GM20000 (cell line): ENCODE measurements around the gene LGALS3BP.

Experiments
- DNase-seq: peaks from one replicate; pipeline ENCODE4 v3.0.0; 2012; ENCODE audit warnings: low spot score
- CTCF ChIP-seq: IDR thresholded peaks from 2 replicates; pipeline ENCODE4 v1.5.1; 2012; ENCODE audit warnings: mild to moderate bottlenecking, control low read depth; ENCODE audit errors: extremely low read depth, missing control alignments

Gene LGALS3BP

GRCh38 chr17:78980624-78980972 lies 875 bp upstream of the LGALS3BP start:
- no peak for TF ChIP-seq CTCF
- DNase-seq, result no peak

- no peak for TF ChIP-seq CTCF
- DNase-seq, result no peak
Measured at GRCh38 chr17:78977997-78978973, 1.4 kb downstream of the LGALS3BP start.

GRCh38 chr17:78977681-78977943 lies 2.1 kb downstream of the LGALS3BP start:
- no peak for DNase-seq
- TF ChIP-seq CTCF, result no peak

GRCh38 chr17:78976907-78977680 lies 2.6 kb downstream of the LGALS3BP start:
- TF ChIP-seq CTCF, result no peak
- no peak for DNase-seq

GRCh38 chr17:78974635-78975591 lies 4.8 kb downstream of the LGALS3BP start:
- TF ChIP-seq CTCF, result no peak
- DNase-seq, result no peak

- no peak for TF ChIP-seq CTCF
- DNase-seq, result no peak
Measured at GRCh38 chr17:78973792-78974520, 5.8 kb downstream of the LGALS3BP start.
